Measurements from ENCODE around the gene MITD1.

The MITD1 gene

GRCh38 chr2:99171377-99172140 lies 9.3 kb downstream of the MITD1 start:
- Mint-ChIP-seq H3K27ac (peak overlapping the region; percentile 78), H3K4me1 (ENCODE audit: low read depth) (peaks cover 35% of the 10 kb centered on the region), H3K4me3 (no peak overlapping the region), H3K27me3 (no peaks in the 10 kb centered on the region), H3K9me3 (ENCODE audit: low read depth) (no peaks in the 10 kb centered on the region), H3K36me3 (peaks cover 2% of the 10 kb centered on the region)

DNA sequence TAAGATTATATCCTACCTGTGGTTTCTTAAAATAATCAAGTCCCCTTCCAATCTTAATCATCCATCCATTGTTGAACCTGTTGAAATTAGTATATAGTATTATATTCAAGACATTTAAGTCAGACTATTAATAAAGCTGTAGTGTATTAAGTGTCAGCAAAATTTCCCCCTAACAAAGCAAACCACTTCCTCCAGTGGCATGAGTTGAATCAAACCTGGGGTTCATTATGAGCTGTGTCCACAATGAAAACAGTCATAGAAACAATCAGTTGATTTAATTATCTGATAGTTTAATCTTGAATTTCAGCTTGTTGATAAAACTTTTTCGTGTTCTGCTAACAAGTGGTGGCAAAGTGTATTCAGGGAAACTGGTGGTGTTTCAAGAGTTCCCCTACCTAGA lies 11.3 kb downstream of the MITD1 start:
- Mint-ChIP-seq H3K27me3 (no peaks in the 10 kb centered on the region), H3K4me1 (ENCODE audit: low read depth) (peaks cover 23% of the 10 kb centered on the region), H3K9me3 (ENCODE audit: low read depth) (no peaks in the 10 kb centered on the region), H3K36me3 (peaks cover 2% of the 10 kb centered on the region), H3K27ac (peak overlapping the region; percentile 28), H3K4me3 (no peak overlapping the region)

DNA sequence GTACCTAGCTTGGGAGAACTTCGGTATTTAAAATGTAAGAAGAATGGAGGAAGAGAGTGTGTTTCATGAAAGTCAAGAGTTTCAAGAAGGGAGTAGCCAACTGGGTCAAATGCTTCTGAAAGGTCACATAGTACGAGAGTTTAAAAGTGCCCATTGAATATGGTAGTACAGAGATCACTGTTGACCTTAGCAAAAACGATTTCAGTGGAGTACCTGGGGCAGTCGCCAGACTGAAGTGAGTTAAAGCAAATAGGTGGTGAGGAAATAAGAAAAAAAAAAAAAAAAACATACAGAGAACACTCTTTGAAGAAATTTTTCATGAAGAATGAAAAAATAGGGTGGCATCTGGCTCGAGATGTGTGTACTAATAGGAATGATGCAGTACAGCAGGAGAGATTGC lies 14.6 kb downstream of the MITD1 start:
- Mint-ChIP-seq H3K36me3 (peaks cover 2% of the 10 kb centered on the region), H3K4me1 (ENCODE audit: low read depth) (peaks cover 11% of the 10 kb centered on the region), H3K4me3 (no peak overlapping the region), H3K27ac (peak overlapping the region; percentile 77), H3K9me3 (ENCODE audit: low read depth) (no peaks in the 10 kb centered on the region), H3K27me3 (no peaks in the 10 kb centered on the region)

- Mint-ChIP-seq H3K36me3 (peaks cover 5% of the 10 kb centered on the region), H3K4me3 (no peak overlapping the region), H3K9me3 (ENCODE audit: low read depth) (no peaks in the 10 kb centered on the region), H3K27me3 (no peaks in the 10 kb centered on the region), H3K4me1 (ENCODE audit: low read depth) (peaks cover 31% of the 10 kb centered on the region), H3K27ac (peak overlapping the region; percentile 80)
These were observed 21.3 kb downstream of the MITD1 start for GRCh38 chr2:99159594-99159993.

DNA sequence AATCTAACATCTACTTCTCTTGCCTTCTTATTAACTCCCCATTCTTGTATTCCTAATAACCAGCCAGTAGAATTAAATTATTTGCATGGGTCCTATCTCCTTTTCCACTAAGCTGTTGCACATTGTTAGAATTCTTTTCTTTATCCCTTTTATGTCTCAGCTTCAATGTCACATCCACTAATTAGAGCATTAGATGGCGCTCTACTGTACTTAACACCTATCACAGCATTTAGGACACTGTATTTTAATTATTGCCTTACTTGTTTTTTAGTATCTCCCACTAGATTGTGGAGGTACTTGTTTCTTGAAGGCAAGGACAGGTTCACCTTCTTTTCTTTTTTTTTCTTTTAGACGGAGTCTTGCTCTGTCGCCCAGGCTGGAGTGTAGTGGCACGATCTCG lies 22.3 kb downstream of the MITD1 start:
- no peaks in the 10 kb centered on the region for H3K27me3 Mint-ChIP-seq
- no peaks in the 10 kb centered on the region for H3K9me3 Mint-ChIP-seq (ENCODE audit: low read depth)
- peaks cover 5% of the 10 kb centered on the region for H3K36me3 Mint-ChIP-seq
- H3K4me3 Mint-ChIP-seq: no peak overlapping the region
- peak overlapping the region; percentile 37 for H3K27ac Mint-ChIP-seq
- H3K4me1 Mint-ChIP-seq (ENCODE audit: low read depth): peaks cover 31% of the 10 kb centered on the region

- Mint-ChIP-seq H3K9me3 (ENCODE audit: low read depth) (no peaks in the 10 kb centered on the region), H3K27ac (peak overlapping the region; percentile 56), H3K4me1 (ENCODE audit: low read depth) (peaks cover 31% of the 10 kb centered on the region), H3K36me3 (peaks cover 5% of the 10 kb centered on the region), H3K4me3 (peak overlapping the region; percentile 67), H3K27me3 (no peaks in the 10 kb centered on the region)
These were observed 24.0 kb downstream of the MITD1 start for GRCh38 chr2:99156891-99157290.

- Mint-ChIP-seq H3K36me3 (peaks cover 7% of the 10 kb centered on the region), H3K27me3 (no peaks in the 10 kb centered on the region), H3K9me3 (ENCODE audit: low read depth) (no peaks in the 10 kb centered on the region), H3K4me3 (no peak within 1 kb of the TSS), H3K27ac (peak within 1 kb of the TSS; percentile 95), H3K4me1 (ENCODE audit: low read depth) (peaks cover 31% of the 10 kb centered on the region)
These were observed 26.0 kb downstream of the MITD1 start, which contains the start of the genes LIPT1 and TSGA10 for GRCh38 chr2:99154643-99155536. TSS of gene LIPT1 (plus strand) at chr2:99154967. CDS start at chr2:99161958, 6,991 bp downstream. TSS of gene TSGA10 (minus strand) at chr2:99154942. CDS start at chr2:99109439, 45,503 bp downstream.

GRCh38 chr2:99153921-99154604 lies 26.8 kb downstream of the MITD1 start:
- Mint-ChIP-seq H3K36me3 (peaks cover 5% of the 10 kb centered on the region), H3K9me3 (ENCODE audit: low read depth) (no peaks in the 10 kb centered on the region), H3K4me1 (ENCODE audit: low read depth) (peaks cover 27% of the 10 kb centered on the region), H3K4me3 (no peak overlapping the region), H3K27ac (peak overlapping the region; percentile 95), H3K27me3 (no peaks in the 10 kb centered on the region)

DNA sequence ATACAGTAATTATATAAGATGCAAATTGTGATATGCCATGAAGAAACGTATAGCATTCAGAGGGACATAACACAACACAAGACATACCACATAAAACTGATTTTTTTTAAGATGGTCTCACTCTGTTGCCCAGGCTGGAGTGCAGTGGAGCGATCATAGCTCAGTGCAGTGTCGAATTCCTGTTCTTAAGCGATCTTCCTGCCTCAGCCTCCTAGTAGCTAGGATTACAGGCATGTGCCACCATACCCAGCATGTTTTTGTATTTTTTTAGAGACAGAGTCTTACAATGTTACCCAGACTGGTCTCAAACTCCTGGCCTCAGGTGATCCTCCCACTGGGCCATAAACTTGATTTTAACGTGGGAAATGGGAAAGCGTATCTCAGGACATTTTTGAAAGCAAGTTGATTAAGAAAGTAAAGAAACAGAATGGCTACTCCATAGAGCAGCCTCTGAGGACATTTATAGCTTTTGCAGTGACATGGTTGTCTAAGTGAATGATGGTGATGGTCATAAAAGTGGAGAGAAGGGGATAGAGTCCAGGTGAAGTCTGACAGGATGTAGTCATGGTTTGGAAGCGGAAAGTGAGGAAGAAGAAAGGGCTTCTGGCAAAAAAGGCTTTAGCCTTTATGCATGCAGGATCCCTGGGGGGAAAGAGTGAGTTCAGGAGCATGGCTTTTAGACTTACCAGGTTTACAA lies 28.5 kb downstream of the MITD1 start:
- Mint-ChIP-seq H3K4me1 (ENCODE audit: low read depth) (peaks cover 19% of the 10 kb centered on the region), H3K4me3 (no peak overlapping the region), H3K27me3 (no peaks in the 10 kb centered on the region), H3K27ac (no peak overlapping the region), H3K36me3 (peaks cover 2% of the 10 kb centered on the region), H3K9me3 (ENCODE audit: low read depth) (no peaks in the 10 kb centered on the region)

DNA sequence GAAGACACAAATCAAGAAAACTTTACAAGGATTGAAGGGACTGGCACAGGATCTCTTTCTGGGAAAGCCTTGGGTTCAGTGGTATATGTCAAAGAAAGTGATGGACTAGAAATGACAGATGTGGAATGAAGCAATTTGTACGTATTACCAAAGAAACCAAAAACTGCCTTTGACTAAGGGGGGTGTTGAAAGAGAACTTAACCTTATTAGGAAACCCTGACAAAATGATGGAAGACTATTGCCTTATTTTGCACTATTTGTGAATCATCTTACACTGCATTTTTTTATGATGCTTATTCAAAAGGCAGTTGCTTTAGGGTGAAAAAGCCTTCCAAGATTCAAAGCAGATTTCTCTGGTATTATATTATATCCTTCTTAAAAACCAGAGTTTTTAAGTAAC lies 30.2 kb downstream of the MITD1 start:
- no peaks in the 10 kb centered on the region for H3K27me3 Mint-ChIP-seq
- H3K36me3 Mint-ChIP-seq: peaks cover 2% of the 10 kb centered on the region
- no peak overlapping the region for H3K4me3 Mint-ChIP-seq
- H3K27ac Mint-ChIP-seq: no peak overlapping the region
- peaks cover 5% of the 10 kb centered on the region for H3K4me1 Mint-ChIP-seq (ENCODE audit: low read depth)
- H3K9me3 Mint-ChIP-seq (ENCODE audit: low read depth): no peaks in the 10 kb centered on the region

- peaks cover 10% of the 10 kb centered on the region for H3K36me3 Mint-ChIP-seq
- peak within 1 kb of the TSS; percentile 89 for H3K27ac Mint-ChIP-seq
- H3K4me3 Mint-ChIP-seq: peak within 1 kb of the TSS; percentile 94
- no peaks in the 10 kb centered on the region for H3K27me3 Mint-ChIP-seq
- peaks cover 17% of the 10 kb centered on the region for H3K4me1 Mint-ChIP-seq (ENCODE audit: low read depth)
- no peaks in the 10 kb centered on the region for H3K9me3 Mint-ChIP-seq (ENCODE audit: low read depth)
These were observed 39.4 kb downstream of the MITD1 start, which contains the start of gene C2orf15 for GRCh38 chr2:99141110-99142108. TSS of gene C2orf15 (plus strand) at chr2:99141707. CDS start at chr2:99150559, 8,852 bp downstream.

DNA sequence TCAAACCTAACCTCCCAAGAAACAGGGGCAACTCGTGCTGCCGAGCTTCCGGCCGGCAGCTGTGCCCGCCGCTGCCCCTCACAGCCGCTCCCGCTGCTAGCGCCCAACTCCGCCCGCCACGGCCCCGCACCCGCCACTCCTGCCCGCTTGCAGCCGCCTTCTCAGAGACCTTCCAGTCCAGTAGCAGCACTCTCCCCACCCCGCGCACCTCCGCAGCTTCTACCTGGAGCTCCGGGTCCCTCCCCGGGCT lies 40.1 kb downstream of the MITD1 start:
- Mint-ChIP-seq H3K4me3 (peak overlapping the region; percentile 94), H3K4me1 (ENCODE audit: low read depth) (peaks cover 17% of the 10 kb centered on the region), H3K9me3 (ENCODE audit: low read depth) (peaks cover 3% of the 10 kb centered on the region), H3K27me3 (no peaks in the 10 kb centered on the region), H3K27ac (peak overlapping the region; percentile 86), H3K36me3 (peaks cover 12% of the 10 kb centered on the region)

GRCh38 chr2:99140056-99140859 lies 40.6 kb downstream of the MITD1 start:
- H3K4me3 Mint-ChIP-seq: peak overlapping the region; percentile 94
- peaks cover 12% of the 10 kb centered on the region for H3K36me3 Mint-ChIP-seq
- peaks cover 17% of the 10 kb centered on the region for H3K4me1 Mint-ChIP-seq (ENCODE audit: low read depth)
- H3K27ac Mint-ChIP-seq: peak overlapping the region; percentile 86
- H3K27me3 Mint-ChIP-seq: no peaks in the 10 kb centered on the region
- peaks cover 3% of the 10 kb centered on the region for H3K9me3 Mint-ChIP-seq (ENCODE audit: low read depth)
